GM19455 (cell line): ENCODE results near the gene ZNF117.
"Not testable (repeated sequence)": the region's sequence is repeated elsewhere in the genome, so short reads cannot be mapped to it uniquely, and the experiment has no call there.

Source experiments
- ATAC-seq: cut with Tn5 transposase; IDR thresholded peaks from one replicate; pipeline ENCODE4 v1.9.1; 2021; ENCODE audit not compliant: unreplicated experiment

ZNF117 gene

DNA sequence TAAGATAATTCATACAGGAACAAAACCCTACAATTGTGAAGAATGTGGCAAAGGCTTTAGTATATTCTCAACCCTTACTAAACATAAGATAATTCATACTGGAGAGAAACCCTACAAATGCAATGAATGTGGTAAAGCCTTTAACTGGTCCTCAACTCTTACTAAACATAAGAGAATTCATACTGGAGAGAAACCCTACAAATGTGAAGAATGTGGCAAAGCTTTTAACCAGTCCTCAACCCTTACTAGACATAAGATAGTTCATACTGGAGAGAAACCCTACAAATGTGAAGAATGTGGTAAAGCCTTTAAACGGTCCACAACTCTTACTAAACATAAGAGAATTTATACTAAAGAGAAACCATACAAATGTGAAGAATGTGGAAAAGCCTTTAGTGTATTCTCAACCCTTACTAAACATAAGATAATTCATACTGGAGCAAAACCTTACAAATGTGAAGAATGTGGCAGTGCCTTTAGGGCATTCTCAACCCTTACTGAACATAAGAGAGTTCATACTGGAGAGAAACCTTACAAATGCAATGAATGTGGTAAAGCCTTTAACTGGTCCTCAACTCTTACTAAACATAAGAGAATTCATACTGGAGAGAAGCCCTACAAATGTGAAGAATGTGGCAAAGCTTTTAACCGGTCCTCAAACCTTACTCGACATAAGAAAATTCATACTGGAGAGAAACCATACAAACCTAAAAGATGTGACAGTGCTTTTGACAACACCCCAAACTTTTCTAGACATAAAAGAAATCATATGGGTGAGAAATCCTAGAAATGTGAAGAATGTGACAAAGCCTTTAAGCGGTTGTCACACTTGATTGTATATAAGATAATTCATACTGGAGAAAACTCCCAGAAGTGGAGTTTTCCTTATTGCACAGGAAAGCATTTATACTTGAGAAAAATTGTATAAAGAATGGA, 62.3 kb downstream of the ZNF117 start:
- ATAC-seq = not testable (repeated sequence)
